Activated CD4-positive, alpha-beta T cell treated with anti-CD3 and anti-CD28 coated beads, Interleukin-2, Interleukin-4, amounts not matched to agents 100 ng/mL and 50 ng/mL, durations not matched to agents 16 hours and 8 hours (primary cell): ENCODE results near the gene NME3.

Source experiments
- DNase-seq: peaks from one replicate; pipeline ENCODE4 v3.0.0-alpha.2; 2020; ENCODE audit warnings: low spot score

The NME3 gene

DNA sequence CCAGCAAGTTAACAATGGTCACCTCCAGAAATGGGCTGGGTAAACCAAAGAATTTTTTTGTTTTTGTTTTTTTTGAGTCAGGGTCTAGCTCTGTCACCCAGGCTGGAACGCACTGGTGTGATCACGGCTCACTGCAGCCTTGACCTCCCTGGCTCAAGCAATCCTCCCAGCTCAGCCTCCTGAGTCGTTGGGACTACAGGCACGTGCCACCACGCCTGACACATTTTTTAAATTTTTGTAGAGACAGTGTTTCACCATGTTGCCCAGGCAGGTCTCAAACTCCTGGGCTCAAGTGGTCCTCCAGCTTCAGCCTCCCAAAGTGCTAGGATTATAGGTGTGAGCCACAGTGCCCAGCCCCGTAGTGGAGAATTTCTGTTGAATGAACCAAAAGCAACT lies 9.3 kb upstream of the NME3 start:
- DNase-seq: no peak

DNA sequence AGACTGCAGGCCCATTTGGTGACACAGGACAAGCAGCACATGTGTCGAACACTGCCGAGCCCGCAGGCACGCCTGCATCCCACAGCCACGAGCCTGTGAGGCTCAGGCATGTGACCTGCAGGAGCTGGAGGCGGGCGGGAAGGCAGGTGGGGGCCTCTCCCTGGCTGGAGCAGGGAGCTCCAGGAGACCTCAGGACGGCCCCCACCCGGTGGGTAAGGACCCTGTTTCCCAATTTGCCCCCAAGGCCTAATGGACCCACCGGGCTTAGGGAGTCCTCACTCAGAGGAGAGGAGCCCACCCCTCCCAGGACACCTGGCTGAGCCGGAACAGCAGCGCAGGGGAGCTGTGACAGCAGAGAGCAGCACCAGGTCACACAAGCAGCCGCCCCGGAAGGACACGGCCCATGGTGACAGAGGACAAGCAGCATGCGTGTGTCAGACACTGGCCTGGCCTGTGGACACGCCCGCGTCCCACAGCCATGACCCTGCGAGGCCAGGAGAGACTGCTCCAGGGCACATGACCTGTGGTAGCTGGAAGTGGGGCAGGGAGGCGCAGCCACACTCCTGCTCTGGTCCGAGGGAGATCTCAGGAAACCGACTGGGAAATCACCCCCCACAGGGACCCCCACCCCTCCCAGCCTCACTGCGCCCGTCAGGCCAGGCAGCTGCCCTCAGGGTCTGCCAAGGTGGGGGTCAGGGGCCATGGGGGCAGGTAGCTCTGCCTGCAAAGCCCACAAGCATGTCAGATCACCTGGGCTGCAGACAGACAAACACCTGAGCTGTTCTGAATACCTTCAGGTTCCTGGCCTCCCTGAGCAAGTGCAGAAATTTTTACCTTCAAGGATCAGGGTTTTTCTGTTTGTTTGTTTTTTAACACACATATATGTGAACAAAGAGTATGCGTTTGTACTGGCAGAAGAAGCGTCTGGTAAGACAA lies 8.7 kb upstream of the NME3 start:
- DNase-seq: no peak

DNA sequence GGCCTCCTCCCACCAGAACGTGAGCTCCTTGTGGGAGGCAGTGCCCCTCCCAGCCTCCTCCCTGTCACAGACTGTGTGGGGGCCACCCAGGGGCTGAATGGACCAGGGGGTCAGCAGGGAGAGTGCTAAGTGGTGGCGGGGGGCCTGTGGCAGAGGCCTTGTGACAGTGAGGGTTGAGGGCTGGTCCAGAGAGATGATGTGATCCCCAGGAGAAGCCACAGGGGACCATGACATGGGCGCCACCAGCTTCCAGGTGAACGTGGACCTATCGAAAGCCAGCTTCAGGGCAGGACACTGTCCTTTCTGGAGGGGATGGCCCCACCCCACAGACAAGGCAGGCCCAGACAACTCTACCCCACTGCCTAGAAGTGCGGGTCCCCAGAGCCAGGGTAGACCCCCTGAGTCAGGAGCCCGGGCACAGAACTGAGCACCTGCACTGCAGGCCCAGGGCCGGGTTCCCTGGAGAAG lies 7.9 kb upstream of the NME3 start:
- DNase-seq: no peak

DNA sequence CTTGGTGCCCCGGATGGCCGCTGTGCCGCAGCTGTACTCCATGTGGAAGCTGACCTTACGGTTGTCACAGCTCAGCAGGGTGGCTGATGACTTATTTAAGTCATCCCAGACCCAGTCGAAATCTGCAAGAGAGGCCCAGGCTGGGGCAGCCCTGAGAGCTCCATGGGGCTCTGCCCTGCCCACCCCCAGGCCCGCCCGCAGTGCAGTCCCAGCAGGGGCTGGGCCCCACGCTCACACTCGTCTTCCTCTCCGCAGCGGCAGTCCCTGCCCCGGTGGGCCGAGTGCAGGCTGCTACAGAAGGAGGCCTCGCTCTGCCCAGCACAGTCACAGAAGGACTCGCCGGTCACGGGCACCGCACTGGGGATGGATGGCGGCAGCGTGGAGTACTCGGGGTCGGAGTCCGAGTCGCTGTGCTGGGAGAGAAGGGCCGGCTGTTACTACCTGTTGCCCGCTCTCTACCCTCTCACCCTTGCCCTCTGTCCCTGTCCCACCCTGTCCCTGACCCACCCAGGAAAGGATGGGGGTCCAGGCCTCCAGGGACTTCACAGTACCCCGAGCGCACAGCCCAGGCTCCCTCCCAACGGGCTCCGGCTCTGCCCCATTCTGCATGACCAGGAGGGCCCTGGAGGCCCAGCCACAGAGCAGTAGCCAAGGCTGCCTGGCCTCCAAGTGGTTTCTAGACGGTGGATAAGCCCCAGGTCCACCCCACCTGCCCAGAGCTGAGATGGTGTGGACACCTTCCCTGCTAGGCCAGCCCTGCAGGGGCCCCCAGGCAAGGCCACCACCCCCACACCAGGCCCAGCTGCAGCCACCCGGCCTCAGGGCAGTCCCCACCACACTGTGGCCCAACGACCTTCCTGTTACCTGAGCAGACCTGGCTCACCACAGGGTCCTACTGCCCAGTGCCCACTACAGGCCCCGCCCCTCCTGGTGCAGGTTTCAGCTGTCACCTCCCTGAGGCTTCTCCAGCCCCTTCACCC lies 7.1 kb upstream of the NME3 start:
- no peak for DNase-seq

DNA sequence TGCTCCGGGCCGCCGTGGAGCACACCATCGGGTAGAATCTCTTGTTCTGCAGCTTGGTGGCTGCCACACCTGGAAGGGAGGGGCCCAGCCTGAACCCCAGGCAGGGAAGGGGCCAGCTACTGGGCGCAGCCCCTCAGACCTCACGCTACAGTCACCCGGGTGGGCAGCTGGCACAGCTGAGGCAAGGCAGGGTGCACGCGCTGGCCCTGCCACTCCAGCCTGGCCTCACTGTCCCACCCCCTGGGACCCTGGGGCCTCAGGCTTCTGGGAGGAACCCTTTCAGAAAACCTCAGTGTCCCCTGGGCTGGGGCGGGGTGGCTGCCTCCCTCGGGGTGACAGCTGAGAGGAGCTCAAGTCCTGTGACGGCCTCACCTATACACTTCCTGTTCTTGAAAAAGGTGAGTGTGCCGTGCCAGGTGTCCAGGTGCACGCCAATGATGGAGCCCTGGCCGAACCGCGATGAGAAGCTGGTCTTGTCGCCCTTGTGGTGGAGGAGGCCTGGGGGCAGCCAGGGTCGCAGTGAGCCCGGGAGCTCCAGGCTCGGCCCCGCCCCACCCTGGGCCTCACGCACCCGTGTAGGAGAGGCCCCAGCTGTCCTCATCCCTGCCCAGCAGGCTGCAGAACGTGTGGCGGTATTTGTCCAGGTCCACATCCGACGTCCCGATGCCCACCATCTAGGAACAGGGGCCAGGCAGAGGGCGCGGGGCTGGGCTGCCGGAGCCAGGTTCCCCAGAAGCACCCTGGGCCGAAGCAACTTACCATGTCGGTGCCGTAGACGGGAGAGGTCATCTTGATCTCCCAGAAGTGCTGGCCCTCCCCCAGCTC lies 6.2 kb upstream of the NME3 start:
- DNase-seq: no peak

DNA sequence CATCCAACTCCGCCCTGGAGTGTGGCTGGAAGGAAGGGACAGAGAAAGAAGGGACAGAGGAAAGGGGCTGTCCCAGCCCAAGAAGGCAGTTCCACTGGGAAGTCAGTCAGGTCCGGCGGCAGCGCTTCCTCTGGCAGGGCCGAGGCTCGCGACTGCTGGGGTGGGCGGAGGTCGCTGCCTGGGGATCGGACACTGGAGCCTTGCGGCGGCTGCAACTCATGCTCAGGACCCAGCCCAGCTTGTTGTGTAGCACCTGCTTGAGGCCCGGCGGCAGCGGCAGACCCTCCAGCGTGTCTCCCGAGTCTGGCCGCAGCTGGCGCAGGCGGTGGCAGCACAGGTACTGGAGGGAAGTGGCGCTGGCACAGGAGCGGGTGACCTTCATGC lies 5.6 kb upstream of the NME3 start:
- no peak for DNase-seq

DNA sequence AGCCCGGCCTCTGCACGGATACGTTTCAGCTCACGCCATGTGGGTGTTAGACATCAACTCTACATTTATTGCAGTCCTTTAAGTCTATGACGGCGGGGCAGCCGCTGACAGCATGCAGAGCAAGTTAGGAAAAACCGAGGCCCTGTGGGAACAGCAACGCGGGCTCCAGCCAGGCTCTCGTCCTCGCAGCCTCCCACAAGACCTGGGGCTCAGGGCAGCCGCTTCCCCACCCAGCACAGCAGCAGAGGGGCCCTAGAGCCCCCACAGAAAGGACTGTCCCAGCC lies 5.3 kb upstream of the NME3 start:
- no peak for DNase-seq

DNA sequence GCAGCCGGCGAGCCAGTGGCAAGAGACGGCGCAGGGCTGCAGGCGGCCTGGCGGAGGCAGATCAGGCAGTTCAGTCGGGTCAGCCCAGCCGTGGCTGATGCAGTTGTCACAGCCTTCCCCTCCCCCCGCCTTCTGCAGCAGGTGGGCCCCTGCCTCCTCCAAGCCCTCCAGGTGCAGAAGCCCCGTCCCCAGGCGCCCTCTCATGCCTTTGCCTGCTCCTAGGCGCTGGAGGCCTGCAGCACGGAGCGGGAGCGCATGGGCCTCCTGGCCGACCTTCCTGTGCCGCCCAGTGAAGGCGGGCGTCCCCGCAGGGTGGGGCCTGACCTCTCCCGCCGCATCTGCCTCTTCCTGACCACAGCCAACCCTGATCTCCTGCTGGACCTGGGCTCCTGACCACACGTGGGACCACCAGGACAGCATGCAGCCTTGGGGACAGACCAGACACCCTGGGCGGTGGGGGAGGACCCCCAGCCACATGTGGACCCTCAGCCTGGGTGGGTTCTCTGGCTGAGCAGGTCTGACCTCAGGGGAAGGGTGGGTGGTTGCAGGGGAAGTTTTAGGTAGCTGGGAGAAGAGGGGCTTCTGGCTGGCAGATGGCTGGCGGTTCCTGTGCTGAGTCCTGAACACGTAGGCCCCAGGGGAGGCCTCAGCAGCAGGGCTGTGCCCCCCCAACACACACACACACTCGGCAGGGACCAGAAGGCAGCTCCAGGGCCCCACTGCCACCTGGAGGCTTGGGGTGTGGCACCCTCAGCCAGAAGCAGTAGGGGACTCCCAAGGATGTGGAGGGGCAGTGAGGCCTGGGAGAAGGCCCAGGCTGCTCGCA lies 4.7 kb upstream of the NME3 start:
- no peak for DNase-seq

DNA sequence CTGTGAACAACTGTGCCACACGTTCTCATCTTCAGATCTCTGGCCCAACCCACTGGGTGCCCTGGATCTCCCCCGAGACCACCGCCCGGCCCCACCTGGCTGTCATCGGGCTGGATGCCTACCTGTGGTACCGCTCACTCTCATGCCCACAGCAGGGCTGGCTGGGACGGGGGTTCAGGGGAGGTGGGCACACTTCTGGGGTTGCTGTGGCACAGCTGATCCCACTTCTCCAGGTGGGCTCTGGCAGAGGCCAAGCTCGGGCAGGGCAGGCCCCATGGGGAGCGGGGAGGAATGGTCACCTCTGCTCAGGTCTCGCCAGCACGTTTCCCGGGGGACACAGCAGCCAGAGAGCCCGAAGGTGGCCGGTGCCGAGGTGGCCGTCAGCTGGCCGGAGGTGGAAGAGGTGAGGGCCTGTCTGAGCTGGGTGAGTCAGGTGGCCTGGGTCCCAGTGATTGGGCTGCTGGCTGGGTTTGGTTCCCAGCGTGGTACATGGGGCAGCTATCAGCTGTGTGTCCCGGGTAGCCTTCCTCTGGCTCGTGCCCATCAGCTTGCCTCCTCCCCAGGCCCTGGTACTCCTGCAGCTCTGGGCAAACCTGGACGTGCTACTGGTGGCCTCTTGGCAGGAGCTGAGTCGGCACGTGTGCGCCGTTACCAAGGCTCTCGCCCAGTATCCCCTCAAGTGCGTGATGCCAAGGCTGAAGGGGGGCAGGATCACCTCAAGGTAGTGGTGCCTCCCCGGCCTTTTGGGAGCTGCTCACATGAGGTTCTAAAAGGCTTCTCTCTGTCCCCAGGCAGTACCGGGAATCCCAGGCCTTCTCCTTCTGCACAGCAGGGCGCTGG lies 3.9 kb upstream of the NME3 start:
- no peak for DNase-seq

DNA sequence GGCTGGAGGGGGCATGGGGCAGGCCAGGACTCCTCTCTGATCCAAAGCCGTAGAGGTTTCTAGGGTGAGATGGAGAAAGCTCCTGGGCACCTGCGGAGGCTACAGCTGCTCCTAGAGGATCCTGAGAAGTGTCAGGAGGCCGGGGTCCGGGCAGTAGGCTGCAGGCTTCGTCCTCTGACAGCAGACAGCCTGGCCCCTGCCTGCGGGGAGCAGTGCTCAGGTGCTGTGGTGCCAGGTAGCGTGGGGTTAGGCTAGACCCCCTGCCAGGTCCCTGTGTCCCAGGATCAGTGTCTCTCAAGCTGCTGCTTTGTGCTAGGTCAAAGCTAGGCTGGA lies 3.1 kb upstream of the NME3 start:
- no peak for DNase-seq

DNA sequence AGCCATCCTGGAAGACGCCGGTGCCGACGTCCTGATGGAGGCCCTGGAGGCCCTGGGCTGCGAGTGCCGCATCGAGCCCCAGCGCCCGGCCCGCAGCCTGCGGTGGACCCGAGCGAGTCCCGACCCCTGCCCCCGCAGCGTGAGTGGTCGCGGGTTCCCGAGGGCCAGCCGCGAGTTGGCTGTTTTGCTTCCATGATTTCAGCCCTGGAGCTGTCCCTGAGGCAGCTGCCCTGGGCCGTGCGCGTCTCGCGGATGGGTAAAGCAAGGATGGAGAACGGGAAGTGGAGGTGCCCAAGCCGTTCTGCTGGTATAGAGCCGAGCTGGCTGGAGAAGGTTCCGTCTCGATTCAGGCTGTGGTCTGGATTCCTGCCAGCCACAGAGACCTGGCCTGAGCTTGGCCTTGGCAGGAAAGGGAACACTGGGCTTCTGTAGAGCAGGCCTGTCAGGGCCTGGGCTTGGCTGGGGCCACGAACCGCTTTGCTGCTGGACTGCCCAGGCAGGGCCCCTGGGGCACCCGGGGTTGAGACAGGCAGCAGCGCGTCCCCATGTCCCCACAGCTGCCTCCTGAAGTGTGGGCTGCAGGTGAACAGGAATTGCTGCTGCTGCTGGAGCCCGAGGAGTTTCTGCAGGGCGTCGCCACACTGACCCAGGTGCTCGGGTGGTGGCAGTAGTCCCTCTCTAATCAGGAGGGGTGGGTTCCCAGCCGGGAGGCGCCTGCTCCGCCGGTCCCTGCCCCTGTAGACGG lies 2.5 kb upstream of the NME3 start:
- DNase-seq: no peak

DNA sequence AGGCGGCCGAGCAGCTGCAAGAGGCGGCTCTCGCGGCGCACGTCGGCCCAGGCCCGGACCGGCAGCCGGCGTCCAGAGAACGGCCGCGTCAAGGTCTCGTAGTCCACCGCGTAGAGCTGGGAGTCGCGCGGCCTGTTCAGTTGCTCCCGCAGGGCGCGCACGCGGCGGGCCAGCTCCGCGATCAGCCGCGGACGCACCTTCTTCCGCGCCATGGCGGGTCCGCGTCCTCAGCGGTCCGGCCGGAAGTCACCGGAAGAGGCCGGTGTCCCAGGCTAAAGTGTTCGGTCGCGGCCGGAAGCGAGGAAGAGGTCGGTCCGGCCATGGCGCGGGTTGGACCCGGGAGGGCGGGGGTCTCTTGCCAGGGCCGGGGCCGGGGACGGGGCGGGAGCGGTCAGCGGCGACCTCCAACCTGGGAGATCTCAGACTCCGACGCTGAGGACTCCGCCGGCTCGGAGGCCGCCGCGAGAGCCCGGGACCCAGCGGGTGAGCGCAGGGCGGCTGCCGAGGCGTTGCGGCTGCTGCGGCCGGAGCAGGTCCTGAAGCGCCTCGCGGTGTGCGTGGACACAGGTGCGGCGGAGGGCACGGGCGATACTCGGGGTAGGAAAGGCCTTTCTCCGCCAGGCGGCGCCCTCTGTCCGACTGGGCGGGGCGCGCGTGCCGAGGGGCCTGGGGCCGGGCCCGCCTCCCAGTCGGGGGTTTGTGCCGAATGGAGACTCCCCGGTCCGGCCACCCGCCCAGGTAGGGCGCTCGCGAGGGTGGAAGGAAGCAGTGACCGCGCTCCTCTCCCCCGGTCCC lies 1.8 kb upstream of the NME3 start, which contains the start of gene MRPS34:
TSS of gene MRPS34 (minus strand) at position 227 of the 795 bp plus-strand sequence. CDS start at position 212, 15 bp downstream.
- DNase-seq: peak; percentile 85

DNA sequence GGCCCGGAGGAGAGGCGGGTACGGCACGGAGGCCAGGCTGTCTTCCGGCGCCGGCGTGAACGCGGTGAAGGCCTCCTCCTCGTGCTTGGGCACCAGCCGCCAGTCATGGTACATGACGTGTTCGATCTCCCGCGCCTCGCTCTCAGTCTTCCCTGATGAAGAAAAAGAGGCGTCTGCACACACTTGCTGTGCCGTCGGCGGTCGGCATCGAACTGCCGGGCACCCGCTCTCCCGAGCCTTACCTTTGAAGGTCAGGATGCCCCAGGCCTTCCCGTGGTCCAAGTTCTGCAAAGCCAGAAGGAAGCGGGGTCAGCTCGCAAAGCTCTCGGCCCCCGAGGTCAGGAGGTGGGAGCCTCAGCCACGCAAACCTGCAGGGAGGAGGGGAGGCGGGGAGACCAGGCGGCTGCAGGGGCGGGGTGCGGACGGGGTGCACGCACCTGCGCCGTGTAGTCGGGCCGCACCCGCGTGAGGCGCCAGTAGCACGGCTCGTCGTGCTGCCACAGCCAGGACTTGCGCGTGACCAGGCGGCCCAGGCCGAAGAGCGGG lies 1.1 kb upstream of the NME3 start, which contains the start of gene EME2:
TSS of gene EME2 (plus strand) at position 449 of the 546 bp plus-strand sequence. CDS start 418 bp downstream, outside the sequence.
- peak; percentile 67 for DNase-seq

DNA sequence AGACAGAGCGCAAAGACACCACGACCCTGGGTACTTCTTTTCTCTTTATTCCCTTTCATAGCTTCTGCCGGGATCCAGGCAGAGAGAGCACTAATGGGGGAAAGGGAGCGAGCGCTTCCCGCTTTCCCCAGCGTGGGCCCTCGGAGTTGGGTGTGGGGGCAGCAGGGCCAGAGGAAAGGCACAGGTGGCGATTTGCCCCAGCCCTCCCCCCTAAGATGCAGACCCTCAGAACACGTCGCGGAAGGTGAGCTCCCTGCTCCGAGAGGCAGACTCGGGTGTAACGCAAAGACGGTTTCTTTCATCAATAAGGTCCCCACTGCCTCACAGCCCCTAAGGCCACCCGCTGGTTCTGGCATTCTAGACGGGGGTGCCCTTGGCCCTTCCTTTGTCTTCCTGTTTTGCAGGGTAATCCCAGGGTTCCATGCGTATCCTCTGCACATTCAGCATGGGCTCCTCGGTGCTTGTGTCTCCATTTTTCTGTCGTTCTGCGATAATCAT lies 570 bp upstream of the NME3 start:
- DNase-seq: no peak

DNA sequence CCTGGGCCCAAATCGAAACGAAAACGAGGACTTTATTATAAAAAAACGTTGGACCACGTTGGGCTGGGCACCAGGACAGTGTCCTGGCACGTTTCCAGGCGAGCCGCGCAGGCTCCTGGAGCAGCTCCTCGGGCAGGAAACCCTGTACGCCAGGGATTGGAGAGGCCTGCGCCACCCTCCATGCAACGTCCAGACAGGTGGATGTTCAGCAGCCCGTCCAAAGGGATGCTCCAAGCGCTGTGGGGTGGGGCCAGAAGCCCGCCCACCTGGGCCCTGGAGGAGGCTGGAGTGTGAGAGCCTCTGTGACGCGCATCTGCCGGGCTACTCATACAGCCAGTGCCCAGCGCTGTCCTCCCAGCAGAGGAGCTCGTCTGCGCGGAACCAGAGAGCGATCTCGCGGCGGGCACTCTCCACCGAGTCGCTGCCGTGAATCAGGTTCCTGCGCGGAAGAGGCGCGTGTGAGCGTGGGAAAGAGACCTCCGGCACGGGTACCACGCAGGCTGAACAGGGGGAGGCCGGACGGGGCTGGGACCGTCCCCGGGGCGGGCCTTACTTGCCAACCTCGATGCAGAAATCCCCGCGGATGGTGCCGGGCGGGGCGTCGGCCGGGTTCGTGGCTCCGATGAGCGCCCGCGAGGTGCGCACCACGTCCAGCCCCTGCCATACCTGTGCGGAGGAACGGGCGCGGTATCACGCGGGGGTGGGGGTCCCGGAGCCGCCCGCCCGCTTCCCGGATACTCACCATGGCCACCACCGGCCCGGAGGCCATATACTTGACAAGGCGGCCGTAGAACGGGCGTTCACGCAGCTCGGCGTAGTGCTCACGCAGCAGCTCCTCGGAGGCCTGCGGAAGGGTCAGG lies 785 bp downstream of the NME3 start:
- peak; percentile 34 for DNase-seq

DNA sequence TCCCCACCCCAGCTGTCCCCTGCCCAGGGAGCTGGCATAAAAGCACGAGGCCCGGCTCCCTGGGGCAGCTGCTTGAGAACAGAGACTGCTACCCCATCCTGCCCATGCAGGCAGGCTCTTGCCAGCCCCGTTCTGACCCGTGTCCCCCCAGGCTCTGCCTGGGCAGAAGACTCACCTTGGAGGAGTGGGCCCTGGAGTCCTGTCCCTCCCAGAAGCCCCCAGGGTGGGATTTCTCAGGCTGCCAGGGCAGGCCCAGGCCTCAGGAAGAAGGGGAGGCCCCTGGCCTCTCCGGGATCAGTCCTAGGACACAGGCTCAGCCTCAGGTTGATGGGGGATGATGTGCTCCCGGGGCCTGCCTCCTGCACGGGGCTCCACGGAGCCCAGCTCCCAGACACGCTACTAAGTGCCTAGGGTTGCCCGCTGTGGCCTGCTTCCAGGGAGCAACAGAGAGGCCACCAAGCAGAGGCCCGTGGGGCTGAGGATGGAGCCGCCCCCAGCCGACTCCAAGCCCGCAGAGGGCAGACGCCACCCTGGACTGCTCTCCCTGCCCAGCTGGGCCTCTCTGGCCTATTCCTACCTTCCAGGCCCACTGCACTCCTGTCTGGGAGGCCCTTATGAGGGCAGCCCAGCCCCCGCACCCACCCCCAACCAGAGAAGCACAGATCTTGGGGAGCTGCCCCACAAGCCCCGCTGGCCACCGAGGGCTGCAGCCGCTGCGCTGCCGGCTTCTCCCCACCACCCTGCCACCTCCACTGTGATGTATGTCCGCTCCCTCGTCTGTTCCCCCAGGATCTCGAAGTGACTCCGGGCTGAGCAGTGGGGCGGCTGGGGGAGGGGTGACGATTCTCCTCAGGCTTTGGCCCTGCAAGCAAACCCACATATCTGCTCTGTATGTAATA lies 1.7 kb downstream of the NME3 start:
- no peak for DNase-seq
